ENCODE results near the gene PPP2R2B.
"Not testable (repeated sequence)": the region's sequence is repeated elsewhere in the genome, so short reads cannot be mapped to it uniquely, and the experiment has no call there.

The PPP2R2B gene

DNA sequence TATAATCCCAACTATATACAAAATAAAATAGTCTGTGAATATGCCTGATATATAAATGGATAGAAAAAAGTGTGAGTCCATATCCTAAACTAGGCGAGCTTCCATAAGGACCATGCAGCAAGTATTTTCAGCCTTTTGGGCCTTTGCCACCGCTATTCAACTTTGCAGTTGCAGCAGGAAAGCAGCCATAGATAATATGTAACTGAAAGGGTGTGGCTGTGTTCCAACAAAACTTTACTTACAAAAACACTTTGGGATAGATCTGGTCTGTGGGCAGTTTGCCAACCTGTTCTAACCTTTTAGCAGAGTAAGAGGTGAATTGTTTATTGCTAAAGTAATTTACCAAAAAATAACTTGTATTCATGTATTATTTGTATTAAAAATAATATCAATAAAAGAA is 234.8 kb downstream of the PPP2R2B start:
- no peak for DNase-seq

DNA sequence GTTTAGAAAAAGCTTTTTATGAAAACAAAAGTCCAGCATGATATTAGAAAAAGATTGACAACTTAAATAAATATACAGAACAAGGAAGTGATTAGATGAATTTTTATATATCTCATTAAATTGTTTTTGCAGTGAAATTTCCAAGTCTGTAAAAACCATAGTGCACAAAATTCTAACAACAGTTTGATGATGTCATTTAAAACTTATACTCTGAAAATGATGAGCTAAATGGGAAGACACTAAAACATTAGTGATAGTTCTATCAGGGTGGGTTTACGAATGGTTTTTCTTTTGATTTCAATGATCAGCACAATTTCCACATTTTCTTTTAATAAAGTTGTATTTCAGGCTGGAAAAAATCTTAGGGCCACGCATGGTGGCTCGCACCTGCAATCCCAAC is 236.1 kb downstream of the PPP2R2B start:
- no peak for DNase-seq

DNA sequence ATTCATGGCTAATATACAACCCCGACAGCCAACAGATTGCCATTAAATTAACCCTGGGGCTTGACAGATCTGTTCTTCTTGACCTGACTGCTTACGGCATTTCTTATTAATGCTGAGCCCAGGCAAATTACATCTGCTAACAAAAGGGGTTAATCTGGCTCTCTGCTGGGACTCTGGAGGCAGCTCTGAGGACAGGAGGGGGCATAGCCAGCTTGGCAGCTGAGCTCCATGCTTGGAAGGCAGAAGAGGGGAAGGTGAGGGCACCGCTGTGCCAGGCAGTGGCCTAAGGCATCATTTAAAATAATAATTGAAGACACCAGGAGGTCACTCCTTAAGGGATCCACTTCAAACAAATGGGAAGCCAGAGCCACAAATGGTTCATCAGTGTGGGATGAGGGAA is 236.6 kb downstream of the PPP2R2B start:
- DNase-seq: no peak

DNA sequence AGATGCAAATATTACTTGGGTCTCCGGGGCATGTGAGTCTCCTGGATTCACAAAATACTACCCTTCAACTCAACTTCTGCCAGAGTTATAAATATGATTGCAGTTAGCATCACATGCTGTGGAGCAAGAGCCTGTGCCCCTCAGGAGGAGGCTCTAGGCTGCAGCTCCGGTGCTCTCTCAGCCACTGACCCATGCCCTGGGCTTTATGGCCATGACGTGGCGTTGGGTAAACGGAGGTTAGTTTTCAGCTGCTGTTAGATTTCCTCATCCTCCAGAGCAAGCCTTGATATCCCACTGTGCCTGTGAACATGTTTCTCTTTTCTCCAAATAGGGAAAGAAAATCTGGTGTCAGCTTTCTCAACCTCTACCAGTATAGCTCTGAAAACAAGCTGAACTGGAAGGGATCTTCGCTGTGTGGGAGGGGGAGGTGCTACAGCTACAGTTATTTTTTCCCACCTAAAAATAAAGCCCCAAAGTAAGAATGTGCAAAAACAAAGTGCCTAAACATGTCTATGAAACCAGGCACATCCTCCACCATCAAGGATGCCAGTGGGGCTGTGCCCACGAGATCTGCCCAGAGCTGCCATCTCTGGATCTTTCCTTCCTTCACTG is 238.2 kb downstream of the PPP2R2B start:
- DNase-seq: no peak

DNA sequence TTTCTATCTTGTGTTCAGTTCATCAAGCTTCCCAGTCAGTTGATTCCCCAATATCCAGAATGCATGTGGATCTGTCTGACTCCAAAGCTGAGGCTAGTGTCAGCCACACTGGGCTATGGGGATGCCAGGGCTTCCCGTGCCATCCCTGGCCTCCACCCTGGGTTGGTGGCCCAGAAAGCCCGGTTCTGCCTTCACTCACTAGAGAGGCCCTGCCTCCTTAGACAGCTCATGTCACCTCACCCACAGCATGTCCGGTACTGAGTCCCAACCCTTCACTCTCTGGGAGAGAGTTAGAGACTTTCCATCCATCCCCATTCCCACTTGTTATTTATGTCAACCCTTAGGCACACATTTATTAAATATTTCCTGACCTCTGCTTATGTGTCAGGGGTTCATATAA is 243.1 kb downstream of the PPP2R2B start:
- no peak for DNase-seq

DNA sequence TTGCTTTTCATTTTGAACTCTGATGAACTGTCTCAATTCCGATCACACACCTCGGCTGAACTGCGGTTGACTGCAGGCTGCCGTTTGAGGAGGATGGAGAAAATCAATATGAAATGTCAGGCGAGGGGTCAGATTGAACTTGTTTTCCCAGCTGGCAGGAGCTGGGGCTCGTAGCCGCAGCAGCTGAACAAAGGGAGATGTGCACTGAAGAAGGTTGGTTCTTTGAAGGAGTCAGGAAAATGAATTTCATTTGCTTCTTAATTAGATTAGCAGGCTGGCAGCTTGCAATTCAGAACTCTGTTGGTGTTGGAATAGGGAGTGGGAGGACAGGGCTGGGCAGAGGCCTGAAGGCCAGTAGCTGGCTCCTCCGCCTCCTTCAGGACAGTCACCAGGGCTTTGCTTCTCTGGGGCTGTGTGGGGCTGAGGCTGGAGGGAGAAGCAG is 245.2 kb downstream of the PPP2R2B start:
- no peak for DNase-seq

DNA sequence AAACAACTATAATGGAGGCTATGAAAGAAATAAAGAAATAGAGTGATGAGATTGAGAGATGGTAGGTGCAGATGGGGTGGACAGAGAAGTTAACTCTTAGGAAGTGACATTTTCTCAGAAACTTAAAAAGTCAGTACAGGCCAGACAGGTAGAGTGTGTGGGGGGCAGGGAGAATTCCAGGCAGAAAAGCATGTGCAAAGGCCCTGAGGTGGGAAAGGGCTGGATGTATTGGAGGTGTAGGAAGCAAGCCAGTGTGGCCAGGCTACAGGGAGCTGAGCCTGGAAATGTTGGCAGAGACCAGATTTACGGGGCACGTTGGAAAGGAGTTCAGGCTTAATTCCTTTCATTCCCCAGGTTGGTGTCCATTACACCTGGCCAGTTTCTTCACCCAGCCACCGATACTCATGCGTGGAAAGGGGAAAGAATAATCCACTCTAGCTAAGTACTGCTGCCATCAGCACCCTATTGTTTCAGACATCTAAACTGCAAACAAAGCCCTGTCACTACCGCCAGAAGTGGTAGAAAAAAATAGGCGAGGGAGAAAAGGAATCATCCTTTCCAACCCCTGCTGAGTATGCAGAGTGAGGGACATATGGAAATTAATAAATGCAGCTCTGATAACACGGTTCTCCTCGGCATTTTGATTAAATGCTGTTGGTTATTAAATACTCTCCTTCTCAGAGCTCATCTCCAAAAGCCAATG is 245.8 kb downstream of the PPP2R2B start:
- DNase-seq: no peak

DNA sequence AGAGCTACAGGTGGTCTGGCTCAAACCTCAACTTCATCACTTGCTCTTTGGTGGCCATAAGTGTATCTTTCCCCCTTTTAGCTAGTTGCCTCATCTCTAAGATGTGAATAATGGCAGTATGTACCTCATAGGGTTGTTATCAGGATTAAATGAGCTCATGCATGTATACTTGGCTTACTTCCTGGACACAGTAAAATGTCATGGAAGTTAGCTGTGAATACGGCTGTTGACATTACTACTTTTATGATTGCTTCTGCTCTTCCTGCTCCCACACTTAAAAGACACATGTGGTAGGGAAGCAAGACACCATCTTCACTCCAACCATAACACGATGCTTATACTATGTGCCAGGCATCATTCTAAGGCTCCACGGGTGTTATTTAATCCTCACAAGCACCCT is 248.1 kb downstream of the PPP2R2B start:
- no peak for DNase-seq

DNA sequence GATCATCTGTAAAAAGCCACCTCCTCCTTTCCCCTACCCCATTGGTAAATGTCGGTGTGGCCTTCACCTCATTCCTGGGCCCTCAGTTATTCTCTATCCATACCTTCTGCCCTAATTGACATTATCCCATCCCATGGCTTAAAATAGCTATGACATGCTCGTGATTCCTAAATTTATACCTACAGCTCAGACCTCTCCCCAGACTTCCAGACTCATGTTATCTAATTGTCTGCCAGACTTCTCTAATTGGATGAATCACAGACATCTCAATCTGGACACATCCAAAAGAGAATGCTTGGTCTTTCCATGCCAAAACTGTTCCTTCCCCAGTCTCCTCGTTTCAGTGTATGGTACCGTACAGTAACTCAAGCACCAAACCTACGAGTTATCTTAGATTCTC is 249.6 kb downstream of the PPP2R2B start:
- DNase-seq: no peak

DNA sequence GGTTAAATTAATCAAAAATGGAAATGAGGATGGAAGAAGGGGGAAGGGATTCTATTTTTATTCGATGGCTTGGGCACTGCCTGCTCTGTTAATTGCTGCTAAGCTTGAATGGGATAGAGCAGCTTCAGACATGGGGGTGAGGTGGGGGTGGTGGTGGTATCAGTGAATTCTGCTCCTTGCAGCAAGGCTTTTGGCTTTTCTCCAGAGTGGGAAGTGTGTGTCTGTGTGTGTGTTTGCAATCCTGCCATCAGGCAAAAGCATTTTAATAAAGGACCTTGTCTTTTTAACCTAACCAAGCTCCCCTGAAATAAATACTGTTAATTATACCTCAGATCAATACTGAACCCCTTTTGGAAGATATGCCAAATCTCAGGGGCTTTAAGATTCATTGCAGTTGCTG is 251.6 kb downstream of the PPP2R2B start:
- DNase-seq: no peak

DNA sequence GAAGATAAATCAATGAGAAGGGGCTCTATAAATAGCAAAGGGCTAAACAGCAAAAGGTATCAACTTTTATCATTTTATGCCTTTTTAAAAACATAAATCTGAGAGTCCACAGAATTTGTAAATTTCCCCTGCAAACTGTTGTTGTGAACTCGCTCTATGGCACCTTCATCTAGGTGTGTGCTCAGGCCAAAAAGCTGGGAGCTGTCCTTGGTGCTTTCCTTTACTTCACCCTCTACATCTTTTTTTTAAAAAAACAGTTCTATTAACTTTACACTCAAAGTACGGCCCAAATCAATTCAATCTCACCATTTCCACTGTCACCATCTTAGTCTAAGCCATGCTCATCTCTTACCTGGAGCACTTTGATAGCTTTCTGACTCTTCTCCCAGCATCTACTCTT is 254.4 kb downstream of the PPP2R2B start:
- DNase-seq: no peak

DNA sequence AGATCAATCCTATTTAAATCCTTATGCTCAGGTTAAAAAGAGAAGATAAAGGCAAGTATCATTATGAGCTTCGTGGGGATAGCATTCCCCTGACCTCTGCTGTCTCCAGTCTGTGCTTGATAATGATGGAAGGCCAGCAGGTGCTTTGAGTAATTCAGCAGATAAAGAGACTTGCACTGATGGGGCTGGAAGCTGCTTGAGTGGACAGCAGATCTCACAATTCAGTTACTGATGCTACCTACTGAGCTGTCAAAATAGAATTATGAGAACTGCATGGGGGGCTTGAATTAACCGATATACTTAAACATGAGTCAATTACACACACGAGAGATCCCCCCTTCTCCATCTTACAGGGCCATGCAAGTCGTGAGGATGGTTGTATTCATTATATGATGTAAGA is 254.9 kb downstream of the PPP2R2B start:
- no peak for DNase-seq

DNA sequence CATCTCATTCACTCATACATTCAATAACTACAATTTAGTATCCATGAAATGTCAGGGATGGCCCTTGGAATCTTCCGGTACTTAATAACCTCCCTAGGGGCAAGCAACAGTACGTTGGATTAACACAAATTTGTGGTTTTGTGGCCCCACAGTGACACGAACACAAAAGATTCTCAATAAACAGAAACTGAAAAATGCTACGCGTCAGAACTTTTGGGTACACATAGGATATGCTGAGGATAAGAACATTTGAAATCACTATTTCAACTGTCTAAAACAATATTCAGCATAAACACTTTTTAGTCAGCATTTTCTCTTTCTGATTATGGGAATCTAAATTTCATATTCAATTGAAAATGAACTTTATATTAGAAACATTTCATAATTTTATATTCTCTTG is 255.5 kb downstream of the PPP2R2B start:
- DNase-seq: no peak

DNA sequence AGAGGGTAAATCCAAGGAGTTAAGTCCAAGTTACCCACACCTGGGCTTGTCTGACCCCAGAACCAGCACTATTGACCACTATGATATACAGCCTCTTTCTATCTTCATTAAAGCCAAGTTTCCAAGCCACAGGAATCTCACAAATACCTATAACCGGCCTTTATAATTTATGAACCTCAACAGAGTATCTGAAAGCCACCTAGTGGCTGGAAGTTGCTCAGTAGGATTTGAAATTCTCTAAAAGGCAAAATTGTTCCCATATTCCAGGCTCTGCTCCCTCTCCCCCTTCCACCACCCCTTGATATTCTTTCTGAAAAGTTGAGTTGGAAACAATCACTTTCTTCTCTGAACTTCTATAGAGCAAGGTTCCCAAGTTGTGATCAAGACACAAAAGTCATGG is 256.2 kb downstream of the PPP2R2B start:
- no peak for DNase-seq

DNA sequence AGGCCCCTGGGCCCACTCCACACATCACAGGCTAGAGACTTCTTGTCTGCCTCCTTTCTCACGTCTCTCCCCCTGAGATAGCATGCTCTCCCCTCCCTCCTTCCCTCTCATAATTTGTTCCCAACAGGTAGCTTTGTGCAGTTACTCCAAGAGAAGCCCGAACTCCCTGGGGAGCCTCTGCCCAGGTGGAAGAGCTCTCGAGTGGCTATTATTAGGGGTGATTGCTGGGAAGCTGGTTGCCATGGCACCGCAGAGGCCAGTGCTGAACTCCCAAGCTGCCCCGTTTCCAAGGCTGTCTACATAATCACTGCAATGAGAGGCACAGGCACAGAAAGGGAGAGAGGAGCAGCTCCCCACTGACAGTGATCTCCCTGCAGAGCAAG is 257.9 kb downstream of the PPP2R2B start:
- no peak for DNase-seq

DNA sequence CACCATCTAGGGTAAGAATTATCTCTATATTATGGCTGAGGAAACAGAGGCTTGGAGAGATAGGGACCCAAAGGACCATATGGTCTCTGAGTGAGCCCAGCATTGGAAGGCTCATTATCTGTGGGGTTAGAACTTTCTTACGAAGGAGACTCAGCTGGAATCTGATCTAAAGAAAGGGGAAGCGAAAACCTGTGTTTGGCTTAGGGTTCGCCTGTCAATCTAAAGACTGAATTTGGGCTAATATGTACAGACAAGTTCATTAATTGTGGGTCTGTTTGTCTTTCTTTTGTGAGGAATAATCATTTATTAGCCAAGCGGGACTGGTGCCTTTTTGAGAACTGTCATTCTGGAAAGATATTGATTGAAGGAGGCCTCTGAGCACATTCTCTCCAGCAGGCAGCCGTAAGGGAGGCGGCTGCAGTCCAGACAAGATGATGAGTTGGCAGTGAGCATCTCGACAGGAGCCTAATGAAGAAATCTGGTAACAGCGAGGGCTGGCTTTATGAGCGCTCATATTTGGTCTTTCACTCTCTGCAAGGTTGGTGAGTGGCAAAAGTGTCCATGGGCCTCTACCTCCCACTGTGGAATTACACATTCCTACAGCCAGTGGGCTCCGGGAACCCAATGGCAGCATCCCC is 258.4 kb downstream of the PPP2R2B start:
- DNase-seq: no peak

DNA sequence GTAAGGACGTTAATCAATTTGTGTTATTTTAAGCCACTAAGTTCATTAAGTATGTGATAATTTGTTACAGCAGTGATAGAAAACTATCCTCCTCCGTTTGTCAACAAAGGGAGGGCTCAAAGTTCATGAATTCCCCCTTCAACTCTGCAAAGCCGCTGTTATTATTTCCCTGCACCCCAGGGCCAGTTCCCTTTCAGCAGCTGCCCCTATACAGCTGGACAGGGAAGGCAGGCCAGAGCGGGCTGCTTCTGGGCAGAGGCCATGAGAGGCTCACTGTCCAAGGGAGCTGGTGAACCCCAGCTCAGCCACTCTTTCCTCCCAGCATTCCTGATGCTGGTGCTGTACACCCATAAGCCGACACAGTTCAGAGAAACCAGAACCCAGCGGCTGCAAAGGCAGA is 260.1 kb downstream of the PPP2R2B start:
- no peak for DNase-seq

DNA sequence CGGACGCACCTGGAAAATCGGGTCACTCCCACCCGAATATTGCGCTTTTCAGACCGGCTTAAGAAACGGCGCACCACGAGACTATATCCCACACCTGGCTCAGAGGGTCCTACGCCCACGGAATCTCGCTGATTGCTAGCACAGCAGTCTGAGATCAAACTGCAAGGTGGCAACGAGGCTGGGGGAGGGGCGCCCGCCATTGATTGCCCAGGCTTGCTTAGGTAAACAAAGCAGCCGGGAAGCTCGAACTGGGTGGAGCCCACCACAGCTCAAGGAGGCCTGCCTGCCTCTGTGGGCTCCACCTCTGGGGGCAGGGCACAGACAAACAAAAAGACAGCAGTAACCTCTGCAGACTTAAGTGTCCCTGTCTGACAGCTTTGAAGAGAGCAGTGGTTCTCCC is 268.8 kb downstream of the PPP2R2B start:
- not testable (repeated sequence) for DNase-seq

DNA sequence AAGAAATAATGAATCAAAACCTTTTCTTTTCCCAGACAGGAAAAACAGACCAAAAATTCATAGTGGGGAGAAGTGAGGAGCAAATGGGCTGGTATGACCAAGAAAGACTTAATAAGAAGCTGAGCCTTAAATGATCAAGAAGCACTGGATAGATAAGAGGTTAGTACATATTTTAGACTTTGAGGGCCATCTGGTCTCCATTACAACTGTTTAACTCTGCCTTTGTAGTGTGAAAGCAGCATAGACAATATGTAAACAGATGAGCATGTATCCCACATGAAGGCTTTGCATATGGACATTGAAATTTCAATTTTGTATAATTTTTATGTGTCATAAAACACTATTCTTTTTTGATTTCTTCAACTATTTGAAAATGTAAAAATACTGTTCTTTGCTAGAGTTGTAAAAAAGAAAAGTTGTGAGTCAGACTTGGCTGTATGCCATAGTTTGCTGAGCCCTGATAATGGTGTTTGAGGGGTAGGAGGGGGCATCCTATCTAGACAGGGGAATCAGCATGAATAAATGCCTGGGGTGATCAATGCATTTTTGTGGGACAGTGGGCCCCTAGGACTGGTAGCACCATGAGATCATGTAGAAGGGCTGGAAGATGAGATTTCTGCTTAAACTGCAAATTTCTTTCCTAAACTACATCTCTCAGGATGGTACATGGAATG is 270.8 kb downstream of the PPP2R2B start:
- no peak for DNase-seq

DNA sequence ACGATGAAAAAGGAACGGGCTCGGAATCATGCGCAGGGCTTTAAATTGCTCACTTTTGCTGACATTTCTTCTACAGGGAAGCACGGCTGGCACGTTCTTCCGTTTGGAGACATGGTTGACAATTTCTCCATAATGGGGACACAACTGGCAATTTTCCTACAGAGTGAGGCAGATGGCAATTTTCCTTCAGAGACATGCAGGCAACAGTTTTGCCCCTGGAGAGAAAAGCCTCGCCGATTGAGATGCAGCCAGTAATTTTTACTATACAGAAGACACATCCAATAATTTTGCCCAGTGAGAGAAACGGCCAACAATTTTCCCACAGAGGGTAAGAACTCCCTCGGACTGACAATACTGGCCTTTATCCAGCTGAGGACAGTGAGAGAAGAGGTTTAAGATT is 271.7 kb downstream of the PPP2R2B start:
- DNase-seq: no peak

DNA sequence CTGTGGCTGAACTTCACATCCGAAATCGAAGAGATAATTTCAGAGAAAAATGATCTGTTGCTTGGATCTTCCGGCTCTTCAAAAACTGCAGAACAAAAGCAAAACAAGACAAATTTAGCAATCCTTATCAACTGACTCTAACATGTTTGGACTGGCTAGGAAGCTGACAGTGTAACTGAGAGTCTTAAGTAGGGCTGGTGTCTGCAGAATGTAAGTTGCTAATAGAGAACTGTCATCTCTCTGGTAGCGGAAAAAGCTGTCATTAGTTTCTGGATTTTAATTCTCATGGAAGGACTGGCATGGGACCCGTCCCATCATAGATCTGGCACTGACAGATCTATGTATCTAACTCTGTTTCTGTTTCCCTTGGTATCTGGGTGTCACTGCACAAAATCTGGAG is 278.2 kb downstream of the PPP2R2B start:
- no peak for DNase-seq

DNA sequence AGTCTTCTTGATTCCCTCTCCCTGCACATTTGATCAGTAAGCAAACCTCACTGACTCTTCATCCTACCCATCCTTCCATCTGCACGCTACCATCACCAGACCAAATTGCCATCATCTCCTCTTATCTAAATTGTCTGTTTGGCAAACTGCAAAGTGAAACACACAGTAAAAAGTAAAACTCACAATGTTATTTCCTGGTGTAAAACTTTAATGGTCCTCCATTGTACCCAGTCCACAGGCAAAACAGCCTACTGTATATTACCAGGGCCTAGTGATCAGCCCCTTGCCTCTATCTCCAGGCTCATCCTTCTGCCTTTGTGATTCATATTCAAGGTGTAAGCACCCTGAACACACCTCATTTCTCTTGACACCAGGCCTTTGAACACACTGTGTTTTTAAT is 279.3 kb downstream of the PPP2R2B start:
- DNase-seq: no peak

DNA sequence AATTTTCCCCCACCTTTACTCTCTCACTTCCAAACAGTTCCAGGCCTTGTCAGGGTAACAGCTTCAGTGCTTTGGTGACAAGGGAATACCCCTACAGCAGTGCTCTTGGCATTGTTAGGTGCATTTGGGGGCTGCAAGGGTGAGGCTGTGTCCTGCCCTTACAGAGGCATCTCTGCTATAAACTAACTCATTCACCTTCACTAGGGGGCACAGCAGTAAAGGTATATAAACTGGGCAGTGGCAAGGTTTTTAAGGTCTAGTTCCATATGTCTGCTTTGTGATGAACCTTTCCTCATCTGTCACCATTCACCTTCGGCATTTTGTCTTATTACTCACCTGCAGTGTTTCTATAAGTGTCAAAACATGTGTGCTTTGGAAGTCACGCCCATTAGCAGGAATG is 283.5 kb downstream of the PPP2R2B start:
- no peak for DNase-seq

DNA sequence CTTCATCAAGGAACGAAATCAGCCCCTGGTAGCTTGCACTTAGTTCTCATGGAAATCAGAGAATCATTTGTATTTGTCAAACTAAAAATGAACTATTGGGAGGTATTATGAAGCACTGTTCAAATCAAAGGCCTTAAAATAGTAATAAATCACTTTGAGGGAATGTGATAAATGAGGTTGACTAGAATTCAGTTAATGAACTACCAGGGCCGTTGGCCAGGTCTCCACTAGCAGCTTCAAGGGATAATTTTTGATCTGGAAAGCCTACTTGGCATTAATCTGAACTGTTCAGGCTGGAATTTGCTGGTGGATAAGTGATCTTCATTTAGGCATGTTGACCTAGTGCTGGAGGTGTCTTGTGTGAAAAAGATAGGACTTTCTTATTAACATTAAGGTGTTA is 286.2 kb downstream of the PPP2R2B start:
- no peak for DNase-seq
